HUES6 (cell line): ENCODE measurements around the gene TMEM115.
A peak's percentile ranks its signal among the peaks of the same experiment; 100 is the strongest.

ENCODE experiments used
- H3K27ac ChIP-seq: 2 replicates; pipeline ENCODE4 v1.7.0; 2013; ENCODE audit warnings: low read depth, mild to moderate bottlenecking, low read length, inconsistent platforms
- H3K27me3 ChIP-seq: 2 replicates; pipeline ENCODE4 v1.6.1; 2013; ENCODE audit warnings: low read length; ENCODE audit not compliant: control insufficient read depth, insufficient read depth
- H3K36me3 ChIP-seq: 2 replicates; pipeline ENCODE4 v1.6.1; 2013; ENCODE audit warnings: low read length; ENCODE audit not compliant: control insufficient read depth, insufficient read depth
- H3K4me1 ChIP-seq: 2 replicates; pipeline ENCODE4 v1.6.1; 2013; ENCODE audit warnings: low read length; ENCODE audit not compliant: control insufficient read depth, insufficient read depth
- H3K4me3 ChIP-seq: 2 replicates; pipeline ENCODE4 v1.5.1; 2013; ENCODE audit warnings: low read depth, low read length
- H3K9ac ChIP-seq: one replicate; pipeline ENCODE4 v1.6.1; 2013; ENCODE audit warnings: mild to moderate bottlenecking, low read length
- H3K9me3 ChIP-seq: 2 replicates; pipeline ENCODE4 v1.6.1; 2013; ENCODE audit warnings: low read depth, low read length; ENCODE audit not compliant: control insufficient read depth, insufficient read depth

Gene TMEM115

DNA sequence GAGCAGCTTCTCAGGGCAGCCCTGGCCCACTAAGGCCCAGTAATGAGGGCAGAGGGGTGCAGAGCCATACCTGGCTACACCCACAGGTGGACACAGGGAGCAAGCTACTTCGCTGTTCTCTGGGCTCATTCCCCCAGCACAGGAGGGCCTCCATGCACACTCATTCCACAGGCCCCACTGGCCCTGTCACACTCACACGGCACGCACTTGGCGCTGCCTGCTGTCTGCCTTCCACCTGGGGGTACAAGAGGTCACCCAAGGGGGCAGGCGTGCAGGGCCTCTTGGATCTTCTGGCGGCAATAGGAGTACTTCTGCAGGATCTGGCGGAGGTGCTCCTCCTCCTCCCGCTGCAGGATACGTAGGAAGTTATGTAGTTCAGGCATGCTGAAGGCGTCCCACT is 29.0 kb downstream of the TMEM115 start:
- Histone ChIP-seq H3K27ac (no peak overlapping the region), H3K4me3 (no peak overlapping the region), H3K4me1 (peaks cover 7% of the 10 kb centered on the region; the same call in 1 of the 2 replicates), H3K9ac (no peak overlapping the region), H3K9me3 (no peaks in the 10 kb centered on the region), H3K36me3 (peaks cover 50% of the 10 kb centered on the region), H3K27me3 (no peaks in the 10 kb centered on the region)

GRCh38 chr3:50327943-50328691 is 31.2 kb downstream of the TMEM115 start, which contains the start of gene TUSC2:
Gene TUSC2 (minus strand): TSS chr3:50328223. CDS start chr3:50328099, 124 bp downstream.
- Histone ChIP-seq H3K36me3 (peaks cover 44% of the 10 kb centered on the region), H3K4me1 (peaks cover 12% of the 10 kb centered on the region), H3K9ac (peak within 1 kb of the TSS; percentile 77), H3K4me3 (peak within 1 kb of the TSS; percentile 84), H3K9me3 (no peaks in the 10 kb centered on the region), H3K27me3 (no peaks in the 10 kb centered on the region), H3K27ac (peak within 1 kb of the TSS; percentile 3; the same call in 1 of the 2 replicates)

GRCh38 chr3:50327129-50327528 is 32.2 kb downstream of the TMEM115 start:
- Histone ChIP-seq H3K27ac (no peak overlapping the region), H3K27me3 (no peaks in the 10 kb centered on the region), H3K36me3 (peaks cover 40% of the 10 kb centered on the region), H3K4me3 (peak overlapping the region; percentile 84), H3K4me1 (peaks cover 20% of the 10 kb centered on the region), H3K9ac (peak overlapping the region; percentile 77), H3K9me3 (no peaks in the 10 kb centered on the region)

DNA sequence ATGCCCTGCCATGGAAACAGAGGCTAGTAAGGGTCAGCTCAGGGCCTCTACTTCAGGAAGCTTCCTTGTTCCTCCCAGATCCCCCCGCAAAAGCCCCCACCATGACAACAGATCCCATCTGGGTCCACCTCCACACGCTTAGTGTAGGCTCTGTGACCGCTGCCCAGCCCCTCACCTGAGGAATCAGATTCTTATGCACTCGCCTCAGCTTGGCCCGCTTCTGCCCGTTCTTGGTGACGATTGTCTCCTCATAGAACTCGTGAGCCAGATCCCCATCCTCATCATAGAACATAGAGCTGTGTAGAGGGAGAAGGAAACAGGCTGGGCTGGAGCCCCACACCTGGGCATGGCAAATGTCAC is 33.2 kb downstream of the TMEM115 start:
- no peaks in the 10 kb centered on the region for H3K27me3 ChIP-seq
- H3K9ac ChIP-seq: no peak overlapping the region

GRCh38 chr3:50325497-50326181 is 33.7 kb downstream of the TMEM115 start:
- Histone ChIP-seq H3K9ac (no peak overlapping the region), H3K4me3 (no peak overlapping the region), H3K36me3 (peaks cover 26% of the 10 kb centered on the region), H3K27me3 (no peaks in the 10 kb centered on the region), H3K27ac (no peak overlapping the region), H3K9me3 (no peaks in the 10 kb centered on the region), H3K4me1 (peaks cover 20% of the 10 kb centered on the region)

More for the DNA sequence above, 33.2 kb downstream of the TMEM115 start:
- peaks cover 20% of the 10 kb centered on the region for H3K4me1 ChIP-seq
- H3K4me3 ChIP-seq: no peak overlapping the region
- H3K36me3 ChIP-seq: peaks cover 31% of the 10 kb centered on the region
- H3K9me3 ChIP-seq: no peaks in the 10 kb centered on the region
- H3K27ac ChIP-seq: no peak overlapping the region

GRCh38 chr3:50325113-50325480 is 34.2 kb downstream of the TMEM115 start:
- no peaks in the 10 kb centered on the region for H3K9me3 ChIP-seq
- no peak overlapping the region for H3K4me3 ChIP-seq
- no peak overlapping the region for H3K27ac ChIP-seq
- H3K27me3 ChIP-seq: no peaks in the 10 kb centered on the region
- peaks cover 21% of the 10 kb centered on the region for H3K36me3 ChIP-seq
- H3K9ac ChIP-seq: no peak overlapping the region
- H3K4me1 ChIP-seq: peaks cover 25% of the 10 kb centered on the region

GRCh38 chr3:50324351-50325112 is 34.8 kb downstream of the TMEM115 start:
- Histone ChIP-seq H3K9me3 (no peaks in the 10 kb centered on the region), H3K4me1 (peaks cover 31% of the 10 kb centered on the region), H3K4me3 (no peak overlapping the region), H3K27ac (no peak overlapping the region), H3K9ac (no peak overlapping the region), H3K27me3 (no peaks in the 10 kb centered on the region), H3K36me3 (peaks cover 21% of the 10 kb centered on the region)

GRCh38 chr3:50323614-50324199 is 35.6 kb downstream of the TMEM115 start:
- no peak overlapping the region for H3K27ac ChIP-seq
- no peaks in the 10 kb centered on the region for H3K27me3 ChIP-seq
- peaks cover 26% of the 10 kb centered on the region for H3K36me3 ChIP-seq
- no peak overlapping the region for H3K9ac ChIP-seq
- no peak overlapping the region for H3K4me3 ChIP-seq
- H3K9me3 ChIP-seq: no peaks in the 10 kb centered on the region
- H3K4me1 ChIP-seq: peaks cover 32% of the 10 kb centered on the region

- peaks cover 32% of the 10 kb centered on the region for H3K36me3 ChIP-seq
- no peaks in the 10 kb centered on the region for H3K9me3 ChIP-seq
- peaks cover 32% of the 10 kb centered on the region for H3K4me1 ChIP-seq
- no peaks in the 10 kb centered on the region for H3K27me3 ChIP-seq
- H3K9ac ChIP-seq: peak overlapping the region; percentile 100
- H3K27ac ChIP-seq: no peak overlapping the region
- H3K4me3 ChIP-seq: peak overlapping the region; percentile 76
These were observed 36.2 kb downstream of the TMEM115 start for GRCh38 chr3:50323092-50323600.

DNA sequence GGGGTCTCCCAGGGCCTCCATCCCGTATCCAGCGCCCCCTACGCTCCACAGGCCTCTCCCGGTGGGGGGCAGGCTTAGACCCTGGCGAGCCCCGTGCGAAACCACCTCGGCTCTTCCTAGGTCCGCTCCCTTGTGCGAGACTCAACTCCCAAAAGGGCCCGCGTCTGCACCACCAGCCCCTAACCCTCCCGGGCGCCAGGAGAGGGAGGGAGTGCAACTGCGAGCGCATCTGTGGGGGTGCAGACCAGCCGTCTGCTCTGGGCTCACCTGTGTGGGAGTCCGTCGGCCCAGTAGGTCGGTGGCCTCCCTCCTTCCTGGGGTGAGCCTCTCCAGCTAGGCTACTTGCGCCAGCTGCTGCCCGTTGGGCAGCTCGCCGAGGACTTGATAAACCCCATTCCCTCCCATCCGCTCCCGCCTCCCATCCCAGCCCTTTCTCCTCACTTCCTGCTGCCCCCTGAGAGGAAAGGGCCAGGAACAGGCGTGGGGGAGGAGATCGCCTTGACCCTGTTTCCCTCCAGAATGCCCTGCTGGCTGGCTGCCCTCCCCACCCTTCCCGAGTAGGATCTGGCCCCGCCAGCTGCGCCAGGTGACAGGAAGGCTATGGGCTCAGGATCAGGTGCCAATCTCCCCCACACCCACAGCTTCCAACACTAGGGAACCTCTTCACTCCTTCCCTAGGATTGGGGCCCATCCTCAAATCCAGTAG is 36.8 kb downstream of the TMEM115 start, which contains the start of gene HYAL2:
Gene HYAL2, minus strand, starts transcription at position 360 of the 706 bp plus-strand sequence. CDS start 2,256 bp downstream, outside the sequence.
- Histone ChIP-seq H3K36me3 (peaks cover 36% of the 10 kb centered on the region), H3K4me3 (peak within 1 kb of the TSS; percentile 76), H3K9me3 (no peaks in the 10 kb centered on the region), H3K27ac (peak within 1 kb of the TSS; percentile 100), H3K27me3 (no peaks in the 10 kb centered on the region), H3K4me1 (peaks cover 32% of the 10 kb centered on the region), H3K9ac (peak within 1 kb of the TSS; percentile 100)
